Measurements from ENCODE around the gene FASTKD3.

- no peak for TF ChIP-seq CTCF (IDR thresholded peaks at IDR 0.05)
- no peak for TF ChIP-seq POLR2A (IDR thresholded peaks at IDR 0.05)
Observed at GRCh38 chr5:7867260-7867659, 1.6 kb downstream of the FASTKD3 start.
